CD14-positive monocyte (primary cell): ENCODE measurements around the gene FAM180A. TPM values are rescaled to one million over a fixed set of nuclear protein-coding genes. Genes with fewer than 3 reads are reported as not detected.

Source experiments
- DNase-seq, 3 donors: peaks; one replicate each; pipeline ENCODE4 v3.0.0-alpha.2; 2011 to 2022
- H2AFZ ChIP-seq: 2 replicates; pipeline ENCODE4 v1.6.0; 2012; ENCODE audit warnings: mild to moderate bottlenecking, low read depth, low read length, inconsistent platforms; ENCODE audit not compliant: insufficient read depth, poor library complexity, severe bottlenecking
- H3K27ac ChIP-seq, 2 donors: 1 replicate in 1 of 2; 2 replicates in 1 of 2; pipeline ENCODE4 v1.5.1; 2012 to 2013; ENCODE audit warnings: low read length in 2 of 2, control low read depth in 1 of 2, inconsistent platforms in 1 of 2, low read depth in 1 of 2, mild to moderate bottlenecking in 1 of 2
- H3K27me3 ChIP-seq, 2 donors: one replicate each; pipeline versions ENCODE4 v1.6.0 to v1.6.1; 2011 to 2013; ENCODE audit warnings: low read length in 2 of 2; ENCODE audit not compliant: control insufficient read depth in 2 of 2, insufficient read depth in 2 of 2
- H3K36me3 ChIP-seq, 2 donors: replicated peaks in 1 of 2; 1 replicate in 1 of 2; 2 replicates in 1 of 2; pipeline versions ENCODE4 v1.5.1 to v1.6.1; 2012 to 2013; ENCODE audit warnings: low read length in 2 of 2, control low read depth in 1 of 2, inconsistent platforms in 1 of 2, mild to moderate bottlenecking in 1 of 2; ENCODE audit not compliant: insufficient read depth in 2 of 2, control insufficient read depth in 1 of 2
- H3K4me1 ChIP-seq, 2 donors: 1 replicate in 1 of 2; 2 replicates in 1 of 2; pipeline versions ENCODE4 v1.5.1 to v1.6.1; 2012 to 2013; ENCODE audit warnings: low read length in 2 of 2, control low read depth in 1 of 2, inconsistent platforms in 1 of 2, mild to moderate bottlenecking in 1 of 2, moderate library complexity in 1 of 2; ENCODE audit not compliant: insufficient read depth in 2 of 2, control insufficient read depth in 1 of 2
- H3K4me2 ChIP-seq: replicated peaks from 2 replicates; pipeline ENCODE3; 2012; ENCODE audit warnings: low read length, moderate library complexity, mild to moderate bottlenecking; ENCODE audit not compliant: poor library complexity, severe bottlenecking; ENCODE audit errors: extremely low read depth
- H3K4me3 ChIP-seq, 3 experiments: fragments of 200-600 bp in 1 of 3; sonication (generic) in 1 of 3; replicated peaks in 1 of 3; 1 replicate in 2 of 3; 2 replicates in 1 of 3; pipeline ENCODE4 v1.5.1; 2011 to 2013; ENCODE audit warnings: low read length in 3 of 3, mild to moderate bottlenecking in 3 of 3, control low read depth in 2 of 3, low read depth in 2 of 3, inconsistent platforms in 1 of 3, moderate library complexity in 1 of 3
- H3K79me2 ChIP-seq: 2 replicates; pipeline ENCODE4 v1.6.0; 2012; ENCODE audit warnings: mild to moderate bottlenecking, control low read depth, inconsistent platforms, low read length, moderate library complexity; ENCODE audit not compliant: insufficient read depth
- H3K9ac ChIP-seq: 2 replicates; pipeline ENCODE4 v1.6.0; 2017; ENCODE audit warnings: low read length, mild to moderate bottlenecking; ENCODE audit not compliant: insufficient read depth, poor library complexity, severe bottlenecking
- H3K9me3 ChIP-seq, 2 donors: replicated peaks in 1 of 2; 1 replicate in 1 of 2; 2 replicates in 1 of 2; pipeline versions ENCODE4 v1.5.1 to v1.6.1; 2012 to 2013; ENCODE audit warnings: low read length in 2 of 2, control low read depth in 1 of 2; ENCODE audit not compliant: control insufficient read depth in 1 of 2, insufficient read depth in 1 of 2
- H4K20me1 ChIP-seq: 2 replicates; pipeline ENCODE4 v1.6.0; 2012; ENCODE audit warnings: mild to moderate bottlenecking, low read length, control low read depth, moderate library complexity; ENCODE audit not compliant: insufficient read depth
- H3K27ac Mint-ChIP-seq, 7 donors: one replicate each; pipeline ENCODE4 v1.8.0; 2020; ENCODE audit warnings: mild to moderate bottlenecking in 7 of 7, mixed read lengths in 7 of 7, moderate library complexity in 6 of 7, inconsistent platforms in 2 of 7
- H3K27me3 Mint-ChIP-seq, 3 donors: one replicate each; pipeline ENCODE4 v1.8.0; 2021 to 2022; ENCODE audit warnings: low read depth in 3 of 3, mild to moderate bottlenecking in 3 of 3, mixed read lengths in 3 of 3, moderate library complexity in 3 of 3, inconsistent platforms in 1 of 3
- H3K36me3 Mint-ChIP-seq, 2 donors: one replicate each; pipeline ENCODE4 v1.8.0; 2020; ENCODE audit warnings: mixed read lengths in 2 of 2, inconsistent platforms in 1 of 2, mild to moderate bottlenecking in 1 of 2
- H3K4me1 Mint-ChIP-seq: one replicate; pipeline ENCODE4 v1.8.0; 2020; ENCODE audit warnings: mild to moderate bottlenecking, mixed read lengths
- H3K4me3 Mint-ChIP-seq, 2 donors: one replicate each; pipeline ENCODE4 v1.8.0; 2020; ENCODE audit warnings: mild to moderate bottlenecking in 2 of 2, mixed read lengths in 2 of 2, moderate library complexity in 1 of 2
- H3K9me3 Mint-ChIP-seq, 7 donors: one replicate each; pipeline ENCODE4 v1.8.0; 2020 to 2022; ENCODE audit warnings: mixed read lengths in 7 of 7, mild to moderate bottlenecking in 6 of 7, moderate library complexity in 6 of 7, inconsistent platforms in 2 of 7
- WGBS: methylation state at CpG from one replicate; pipeline ENCODE4 v1.1.5; 2013; ENCODE audit warnings: missing lambda C conversion rate; ENCODE audit not compliant: insufficient coverage; 5-methylcytosine and 5-hydroxymethylcytosine counted together
- intact Hi-C, 2 donors: fragments of 100-400 bp; cut with micrococcal nuclease; formaldehyde crosslinking; loops; one replicate each; pipeline versions ENCODE4 v1.15.0 to v1.15.1; 2023
- polyA plus RNA-seq, 3 donors: library from polyadenylated mRNA; depleted of rRNA in 1 of 3; unstranded in 2 of 3; stranded (reverse) in 1 of 3; fragments of 300-500 nt in 2 of 3; fragments of >200 nt in 1 of 3; fragmentation: Illumina TruSeq in 2 of 3; gene quantifications; 1 replicate in 2 of 3; 2 replicates in 1 of 3; pipeline ENCODE4 v1.2.3, GENCODE V29; 2012 to 2021
- TF ChIP-seq, protein P1 (sequence below): fragments of 200-600 bp; IDR thresholded peaks from one replicate; pipeline ENCODE4 v1.8.0; 2022; ENCODE audit warnings: antibody characterized with exemption, mild to moderate bottlenecking

The FAM180A gene
- polyA plus RNA-seq, 3 donors, result not detected

DNA sequence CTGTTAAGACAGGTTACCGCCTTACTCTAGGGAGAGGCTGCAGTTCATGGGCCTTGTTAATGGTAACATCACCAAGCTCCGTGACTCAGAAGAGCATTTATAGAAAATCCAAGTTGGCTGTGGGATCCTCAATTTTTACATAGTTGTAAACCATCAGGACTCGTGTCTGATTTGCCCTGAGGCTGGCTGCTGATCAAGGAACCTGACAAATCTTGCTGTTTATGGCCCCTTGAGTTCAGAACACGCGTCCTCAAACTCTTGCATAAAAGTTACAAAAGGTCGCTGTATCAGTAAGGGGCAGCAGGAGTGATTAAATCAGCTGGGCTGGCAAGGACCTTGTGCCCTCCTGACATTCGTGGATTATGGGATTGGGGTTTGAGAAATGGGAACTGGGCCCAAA, 25.2 kb downstream of the FAM180A start:
- Mint-ChIP-seq H3K36me3 (no peaks in the 10 kb centered on the region), H3K9me3 (peaks cover 0 to 3% (median 0%) of the 10 kb centered on the region in 7 donors), H3K27me3 (peaks cover 0 to 4% (median 2%) of the 10 kb centered on the region in 3 donors), H3K4me1 (peaks cover 3% of the 10 kb centered on the region), H3K4me3 (no peak overlapping the region), H3K27ac (no peak overlapping the region)
- TF ChIP-seq, protein P1, sequence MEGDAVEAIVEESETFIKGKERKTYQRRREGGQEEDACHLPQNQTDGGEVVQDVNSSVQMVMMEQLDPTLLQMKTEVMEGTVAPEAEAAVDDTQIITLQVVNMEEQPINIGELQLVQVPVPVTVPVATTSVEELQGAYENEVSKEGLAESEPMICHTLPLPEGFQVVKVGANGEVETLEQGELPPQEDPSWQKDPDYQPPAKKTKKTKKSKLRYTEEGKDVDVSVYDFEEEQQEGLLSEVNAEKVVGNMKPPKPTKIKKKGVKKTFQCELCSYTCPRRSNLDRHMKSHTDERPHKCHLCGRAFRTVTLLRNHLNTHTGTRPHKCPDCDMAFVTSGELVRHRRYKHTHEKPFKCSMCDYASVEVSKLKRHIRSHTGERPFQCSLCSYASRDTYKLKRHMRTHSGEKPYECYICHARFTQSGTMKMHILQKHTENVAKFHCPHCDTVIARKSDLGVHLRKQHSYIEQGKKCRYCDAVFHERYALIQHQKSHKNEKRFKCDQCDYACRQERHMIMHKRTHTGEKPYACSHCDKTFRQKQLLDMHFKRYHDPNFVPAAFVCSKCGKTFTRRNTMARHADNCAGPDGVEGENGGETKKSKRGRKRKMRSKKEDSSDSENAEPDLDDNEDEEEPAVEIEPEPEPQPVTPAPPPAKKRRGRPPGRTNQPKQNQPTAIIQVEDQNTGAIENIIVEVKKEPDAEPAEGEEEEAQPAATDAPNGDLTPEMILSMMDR, result no peak
- DNase-seq, result no peak
- Histone ChIP-seq H3K4me3 (no peak overlapping the region), H3K4me1 (no peaks in the 10 kb centered on the region), H3K4me2 (no peak overlapping the region), H3K27me3 (no peaks in the 10 kb centered on the region), H3K79me2 (no peaks in the 10 kb centered on the region), H3K9ac (no peak overlapping the region), H3K36me3 (no peaks in the 10 kb centered on the region), H3K27ac (no peak overlapping the region), H2AFZ (no peak overlapping the region), H4K20me1 (no peaks in the 10 kb centered on the region), H3K9me3 (no peaks in the 10 kb centered on the region)
- 88% methylated on average over 7 of the region's 7 CpGs for WGBS
- intact Hi-C loops, result no loop called here

DNA sequence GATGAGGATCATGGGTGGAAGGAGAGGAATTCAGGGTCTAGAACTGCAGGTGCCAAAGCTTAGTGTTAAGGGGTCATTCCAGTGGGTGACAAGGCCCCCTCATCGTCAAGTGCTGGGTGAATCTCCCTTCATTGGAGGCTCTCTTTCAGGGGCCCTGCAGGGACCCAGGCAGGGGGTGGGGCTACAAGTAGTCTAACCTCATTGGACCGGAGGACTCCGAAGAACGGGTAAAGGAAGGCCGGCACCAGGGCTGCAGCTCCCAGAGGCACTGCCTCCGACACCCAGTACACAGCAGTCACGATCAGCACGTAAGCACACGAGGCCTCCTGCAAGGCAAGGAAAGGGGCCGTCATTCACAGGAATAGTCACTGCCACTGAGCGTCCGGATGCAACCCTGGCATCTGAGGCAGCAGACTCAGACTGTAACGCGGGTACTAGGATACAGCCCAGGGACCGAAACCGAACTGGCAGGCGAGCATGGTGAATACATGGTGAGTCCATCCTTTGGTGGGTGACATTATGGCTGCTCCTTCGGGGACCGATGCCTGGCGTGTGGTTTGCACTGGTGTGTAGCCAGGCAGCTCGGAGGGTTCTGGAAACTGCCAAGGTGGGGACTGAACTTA, 27.3 kb downstream of the FAM180A start:
- Histone ChIP-seq H4K20me1 (no peaks in the 10 kb centered on the region), H3K27me3 (no peaks in the 10 kb centered on the region), H3K4me2 (no peak overlapping the region), H3K4me1 (no peaks in the 10 kb centered on the region), H3K9ac (no peak overlapping the region), H3K27ac (no peak overlapping the region), H3K36me3 (no peaks in the 10 kb centered on the region), H3K4me3 (no peak overlapping the region), H2AFZ (no peak overlapping the region), H3K9me3 (no peaks in the 10 kb centered on the region), H3K79me2 (no peaks in the 10 kb centered on the region)
- TF ChIP-seq, protein P1, result no peak
- H3K4me3 Mint-ChIP-seq, result no peak overlapping the region
- DNase-seq, result no peak
- WGBS, result 94% methylated on average over 21 of the region's 21 CpGs
- H3K27me3 Mint-ChIP-seq, result peaks cover 0 to 4% (median 2%) of the 10 kb centered on the region in 3 donors
- H3K36me3 Mint-ChIP-seq, result no peaks in the 10 kb centered on the region
- H3K4me1 Mint-ChIP-seq, result peaks cover 3% of the 10 kb centered on the region
- peaks cover 0 to 3% (median 0%) of the 10 kb centered on the region in 7 donors for H3K9me3 Mint-ChIP-seq
- H3K27ac Mint-ChIP-seq, result no peak overlapping the region
- intact Hi-C loops, result no loop called here
